ENCODE measurements around the gene TJP1. TPM values are rescaled to one million over a fixed set of nuclear protein-coding genes. Genes with fewer than 3 reads are reported as not detected.

The TJP1 gene
- total RNA-seq, 1 donor from 2014 or later = 91.7 TPM

- TF ChIP-seq, protein P1, sequence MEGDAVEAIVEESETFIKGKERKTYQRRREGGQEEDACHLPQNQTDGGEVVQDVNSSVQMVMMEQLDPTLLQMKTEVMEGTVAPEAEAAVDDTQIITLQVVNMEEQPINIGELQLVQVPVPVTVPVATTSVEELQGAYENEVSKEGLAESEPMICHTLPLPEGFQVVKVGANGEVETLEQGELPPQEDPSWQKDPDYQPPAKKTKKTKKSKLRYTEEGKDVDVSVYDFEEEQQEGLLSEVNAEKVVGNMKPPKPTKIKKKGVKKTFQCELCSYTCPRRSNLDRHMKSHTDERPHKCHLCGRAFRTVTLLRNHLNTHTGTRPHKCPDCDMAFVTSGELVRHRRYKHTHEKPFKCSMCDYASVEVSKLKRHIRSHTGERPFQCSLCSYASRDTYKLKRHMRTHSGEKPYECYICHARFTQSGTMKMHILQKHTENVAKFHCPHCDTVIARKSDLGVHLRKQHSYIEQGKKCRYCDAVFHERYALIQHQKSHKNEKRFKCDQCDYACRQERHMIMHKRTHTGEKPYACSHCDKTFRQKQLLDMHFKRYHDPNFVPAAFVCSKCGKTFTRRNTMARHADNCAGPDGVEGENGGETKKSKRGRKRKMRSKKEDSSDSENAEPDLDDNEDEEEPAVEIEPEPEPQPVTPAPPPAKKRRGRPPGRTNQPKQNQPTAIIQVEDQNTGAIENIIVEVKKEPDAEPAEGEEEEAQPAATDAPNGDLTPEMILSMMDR (IDR thresholded peaks at IDR 0.05) = no peak
- Mint-ChIP-seq H3K4me1 (ENCODE audit: low read depth) (peaks cover 8% of the 10 kb centered on the region), H3K27ac (ENCODE audit: unreplicated experiment) (no peak overlapping the region), H3K9me3 (ENCODE audit: low read depth) (peaks cover 2% of the 10 kb centered on the region), H3K36me3 (ENCODE audit: low read depth) (no peaks in the 10 kb centered on the region), H3K27me3 (ENCODE audit: low read depth) (no peaks in the 10 kb centered on the region), H3K4me3 (ENCODE audit: unreplicated experiment) (no peak overlapping the region)
- no peak for DNase-seq (ENCODE audit: low spot score)
These were observed 136.9 kb downstream of the TJP1 start for GRCh38 chr15:29685156-29686078.

- no peak for DNase-seq (ENCODE audit: low spot score)
- Mint-ChIP-seq H3K4me1 (ENCODE audit: low read depth) (peaks cover 8% of the 10 kb centered on the region), H3K36me3 (ENCODE audit: low read depth) (no peaks in the 10 kb centered on the region), H3K9me3 (ENCODE audit: low read depth) (peaks cover 2% of the 10 kb centered on the region), H3K4me3 (ENCODE audit: unreplicated experiment) (no peak overlapping the region), H3K27ac (ENCODE audit: unreplicated experiment) (no peak overlapping the region), H3K27me3 (ENCODE audit: low read depth) (no peaks in the 10 kb centered on the region)
- TF ChIP-seq, protein P1 (IDR thresholded peaks at IDR 0.05) = no peak
These were observed 139.5 kb downstream of the TJP1 start for GRCh38 chr15:29682781-29683180.

DNA sequence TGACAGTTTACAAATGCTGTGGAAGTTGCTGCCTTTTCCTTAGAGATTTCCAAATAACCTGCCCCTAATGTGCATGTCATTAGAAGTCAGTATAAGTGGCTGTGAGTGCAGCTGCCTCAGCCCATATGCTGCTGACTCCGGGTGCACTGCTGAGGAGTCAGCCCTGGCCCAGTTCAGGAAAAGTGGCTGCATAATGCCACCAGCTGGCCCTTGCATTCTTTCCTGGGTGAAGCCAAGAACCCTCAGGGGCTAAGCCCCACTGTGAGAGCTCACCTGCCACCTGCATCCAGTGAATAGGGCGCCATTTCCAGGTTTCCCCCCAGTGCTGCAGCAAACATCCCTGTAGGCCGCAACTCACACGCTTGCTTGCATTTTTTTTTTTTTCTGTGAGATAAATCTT lies 139.9 kb downstream of the TJP1 start:
- H3K4me1 Mint-ChIP-seq (ENCODE audit: low read depth) = peaks cover 13% of the 10 kb centered on the region
- H3K36me3 Mint-ChIP-seq (ENCODE audit: low read depth) = peaks cover under 1% of the 10 kb centered on the region
- no peaks in the 10 kb centered on the region for H3K27me3 Mint-ChIP-seq (ENCODE audit: low read depth)
- TF ChIP-seq, protein P1 (IDR thresholded peaks at IDR 0.05) = no peak
- H3K4me3 Mint-ChIP-seq (ENCODE audit: unreplicated experiment) = no peak overlapping the region
- no peak overlapping the region for H3K27ac Mint-ChIP-seq (ENCODE audit: unreplicated experiment)
- DNase-seq (ENCODE audit: low spot score) = no peak
- H3K9me3 Mint-ChIP-seq (ENCODE audit: low read depth) = peaks cover 2% of the 10 kb centered on the region

- Mint-ChIP-seq H3K27me3 (ENCODE audit: low read depth) (no peaks in the 10 kb centered on the region), H3K4me3 (ENCODE audit: unreplicated experiment) (no peak overlapping the region), H3K27ac (ENCODE audit: unreplicated experiment) (no peak overlapping the region), H3K4me1 (ENCODE audit: low read depth) (peaks cover 17% of the 10 kb centered on the region), H3K36me3 (ENCODE audit: low read depth) (peaks cover 2% of the 10 kb centered on the region), H3K9me3 (ENCODE audit: low read depth) (peaks cover 2% of the 10 kb centered on the region)
- no peak for DNase-seq (ENCODE audit: low spot score)
- TF ChIP-seq, protein P1 (IDR thresholded peaks at IDR 0.05) = no peak
These were observed 140.3 kb downstream of the TJP1 start for GRCh38 chr15:29681946-29682345.

GRCh38 chr15:29681166-29681845 lies 141.0 kb downstream of the TJP1 start:
- H3K4me3 Mint-ChIP-seq (ENCODE audit: unreplicated experiment) = no peak overlapping the region
- H3K4me1 Mint-ChIP-seq (ENCODE audit: low read depth) = peaks cover 21% of the 10 kb centered on the region
- peaks cover under 1% of the 10 kb centered on the region for H3K9me3 Mint-ChIP-seq (ENCODE audit: low read depth)
- TF ChIP-seq, protein P1 (IDR thresholded peaks at IDR 0.05) = no peak
- no peak for DNase-seq (ENCODE audit: low spot score)
- no peaks in the 10 kb centered on the region for H3K27me3 Mint-ChIP-seq (ENCODE audit: low read depth)
- H3K36me3 Mint-ChIP-seq (ENCODE audit: low read depth) = peaks cover 2% of the 10 kb centered on the region
- no peak overlapping the region for H3K27ac Mint-ChIP-seq (ENCODE audit: unreplicated experiment)
